Tibial artery (tissue), 4 donors: ENCODE measurements around the gene PSMF1.

Experiments
- DNase-seq, 2 donors: peaks; one replicate each; pipeline ENCODE4 v3.0.0-alpha.2; 2019
- H3K27ac ChIP-seq, 2 donors: fragments of 200-600 bp; sonication (generic) in 1 of 2; 1 replicate in 1 of 2; 2 replicates in 1 of 2; pipeline ENCODE4 v1.5.1; 2018 to 2019; ENCODE audit warnings: mild to moderate bottlenecking in 1 of 2
- H3K27me3 ChIP-seq, 2 donors: fragments of 200-600 bp; sonication (generic) in 1 of 2; one replicate each; pipeline versions ENCODE4 v1.5.1 to v1.6.0; 2016 to 2019
- H3K36me3 ChIP-seq, 3 donors: fragments of 200-600 bp; sonication (generic) in 2 of 3; one replicate each; pipeline ENCODE4 v1.5.1; 2016 to 2019; ENCODE audit warnings: mild to moderate bottlenecking in 2 of 3
- H3K4me1 ChIP-seq, 4 donors: fragments of 200-600 bp; sonication (generic) in 2 of 4; 1 replicate in 3 of 4; 2 replicates in 1 of 4; pipeline ENCODE4 v1.5.1; 2016 to 2019
- H3K4me3 ChIP-seq, 2 donors: fragments of 200-600 bp; sonication (generic) in 1 of 2; 1 replicate in 1 of 2; 2 replicates in 1 of 2; pipeline ENCODE4 v1.5.1; 2018 to 2019; ENCODE audit warnings: mild to moderate bottlenecking in 2 of 2
- H3K9me3 ChIP-seq, 3 donors: fragments of 200-600 bp; sonication (generic) in 1 of 3; one replicate each; pipeline ENCODE4 v1.5.1; 2016 to 2019
- intact Hi-C: fragments of 100-400 bp; cut with DNase I; formaldehyde crosslinking; loops from one replicate; pipeline ENCODE4 v1.15.0; 2023; ENCODE audit warnings: low total_unique reads
- TF ChIP-seq, protein P1 (sequence below), 2 experiments: fragments of 200-600 bp in 1 of 2; fragments of 450-650 bp in 1 of 2; IDR thresholded peaks; one replicate each; pipeline ENCODE4 v1.5.1; 2017 to 2019; ENCODE audit warnings: antibody characterized with exemption in 2 of 2, mild to moderate bottlenecking in 1 of 2, moderate library complexity in 1 of 2

The PSMF1 gene, protein sequence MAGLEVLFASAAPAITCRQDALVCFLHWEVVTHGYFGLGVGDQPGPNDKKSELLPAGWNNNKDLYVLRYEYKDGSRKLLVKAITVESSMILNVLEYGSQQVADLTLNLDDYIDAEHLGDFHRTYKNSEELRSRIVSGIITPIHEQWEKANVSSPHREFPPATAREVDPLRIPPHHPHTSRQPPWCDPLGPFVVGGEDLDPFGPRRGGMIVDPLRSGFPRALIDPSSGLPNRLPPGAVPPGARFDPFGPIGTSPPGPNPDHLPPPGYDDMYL

DNA sequence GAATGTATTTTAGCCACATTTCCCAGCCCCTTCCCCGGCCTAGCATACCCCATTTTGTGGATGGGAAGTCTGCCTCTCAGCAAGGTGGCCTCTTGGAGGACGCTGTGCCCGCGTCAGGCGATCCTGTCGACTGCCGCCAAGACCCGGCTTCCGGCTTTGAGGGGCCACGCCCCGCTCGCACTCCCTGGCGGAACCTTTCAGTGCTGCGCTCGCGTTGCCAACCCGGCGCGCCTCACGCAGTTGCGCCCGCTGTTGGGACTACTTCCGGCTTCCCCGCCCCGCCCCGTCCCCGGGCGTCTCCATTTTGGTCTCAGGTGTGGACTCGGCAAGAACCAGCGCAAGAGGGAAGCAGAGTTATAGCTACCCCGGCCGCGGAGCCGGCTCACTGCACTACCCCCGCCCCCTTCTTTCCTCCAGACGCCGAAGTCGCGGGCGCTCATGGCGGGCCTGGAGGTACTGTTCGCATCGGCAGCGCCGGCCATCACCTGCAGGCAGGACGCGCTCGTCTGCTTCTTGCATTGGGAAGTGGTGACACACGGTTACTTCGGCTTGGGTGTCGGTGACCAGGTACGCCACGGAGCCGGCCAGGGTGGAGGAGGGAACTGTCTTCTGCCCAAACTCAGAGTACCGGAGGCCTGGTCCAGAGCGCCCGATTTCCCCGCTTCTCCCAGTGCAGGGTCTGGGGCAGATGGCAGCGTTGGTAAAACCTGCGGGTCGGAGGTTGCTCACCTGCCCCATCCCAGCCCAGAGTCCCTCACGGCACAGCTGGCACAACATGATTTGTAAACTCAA lies at the start of gene PSMF1:
TSS of gene PSMF1 (plus strand) at position 267 of the 792 bp plus-strand sequence. CDS start at position 439, 172 bp downstream.
- no peaks in the 10 kb centered on the region for H3K9me3 ChIP-seq
- TF ChIP-seq, protein P1, sequence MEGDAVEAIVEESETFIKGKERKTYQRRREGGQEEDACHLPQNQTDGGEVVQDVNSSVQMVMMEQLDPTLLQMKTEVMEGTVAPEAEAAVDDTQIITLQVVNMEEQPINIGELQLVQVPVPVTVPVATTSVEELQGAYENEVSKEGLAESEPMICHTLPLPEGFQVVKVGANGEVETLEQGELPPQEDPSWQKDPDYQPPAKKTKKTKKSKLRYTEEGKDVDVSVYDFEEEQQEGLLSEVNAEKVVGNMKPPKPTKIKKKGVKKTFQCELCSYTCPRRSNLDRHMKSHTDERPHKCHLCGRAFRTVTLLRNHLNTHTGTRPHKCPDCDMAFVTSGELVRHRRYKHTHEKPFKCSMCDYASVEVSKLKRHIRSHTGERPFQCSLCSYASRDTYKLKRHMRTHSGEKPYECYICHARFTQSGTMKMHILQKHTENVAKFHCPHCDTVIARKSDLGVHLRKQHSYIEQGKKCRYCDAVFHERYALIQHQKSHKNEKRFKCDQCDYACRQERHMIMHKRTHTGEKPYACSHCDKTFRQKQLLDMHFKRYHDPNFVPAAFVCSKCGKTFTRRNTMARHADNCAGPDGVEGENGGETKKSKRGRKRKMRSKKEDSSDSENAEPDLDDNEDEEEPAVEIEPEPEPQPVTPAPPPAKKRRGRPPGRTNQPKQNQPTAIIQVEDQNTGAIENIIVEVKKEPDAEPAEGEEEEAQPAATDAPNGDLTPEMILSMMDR (IDR thresholded peaks at IDR 0.05), result peak in 1 of 2 experiments; percentile 13
- no peaks in the 10 kb centered on the region for H3K36me3 ChIP-seq
- H3K4me3 ChIP-seq, result peak within 1 kb of the TSS; percentile 77
- intact Hi-C loops, result loop anchor here (10.0 kb wide), 1 partner anchor 346 kb away; the partner anchor contains the start of gene NSFL1C
- peak; percentile 93 to 97 for DNase-seq
- H3K27me3 ChIP-seq, result no peaks in the 10 kb centered on the region
- peaks cover 0 to 54% (median 39%) of the 10 kb centered on the region in 4 donors for H3K4me1 ChIP-seq
- peak within 1 kb of the TSS; percentile 71 to 77 for H3K27ac ChIP-seq

DNA sequence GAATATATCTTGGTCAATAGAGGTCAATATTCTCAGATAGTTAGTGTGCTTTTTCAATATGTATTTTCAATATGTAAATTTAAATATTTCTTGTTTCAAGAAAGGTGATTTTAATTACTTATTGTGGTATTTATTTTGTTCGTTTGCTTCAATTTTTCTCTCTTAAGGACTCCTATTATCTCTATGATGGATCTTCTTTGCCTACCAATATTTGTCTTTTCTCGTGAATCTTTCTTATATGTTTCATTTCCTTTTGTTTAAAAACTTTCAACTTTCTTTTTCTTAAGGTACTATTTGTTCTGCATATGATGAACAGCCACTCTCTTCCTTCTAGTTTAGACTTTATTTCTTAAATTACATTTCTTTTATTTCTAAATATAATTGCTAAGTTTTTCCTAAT lies 46.1 kb upstream of the PSMF1 start:
- Histone ChIP-seq H3K4me1 (no peaks in the 10 kb centered on the region), H3K27ac (no peak overlapping the region), H3K4me3 (no peak overlapping the region), H3K9me3 (no peaks in the 10 kb centered on the region), H3K27me3 (no peaks in the 10 kb centered on the region), H3K36me3 (no peaks in the 10 kb centered on the region)
- no peak for DNase-seq
- intact Hi-C loops, result no loop called here
- TF ChIP-seq, protein P1 (IDR thresholded peaks at IDR 0.05), result no peak

DNA sequence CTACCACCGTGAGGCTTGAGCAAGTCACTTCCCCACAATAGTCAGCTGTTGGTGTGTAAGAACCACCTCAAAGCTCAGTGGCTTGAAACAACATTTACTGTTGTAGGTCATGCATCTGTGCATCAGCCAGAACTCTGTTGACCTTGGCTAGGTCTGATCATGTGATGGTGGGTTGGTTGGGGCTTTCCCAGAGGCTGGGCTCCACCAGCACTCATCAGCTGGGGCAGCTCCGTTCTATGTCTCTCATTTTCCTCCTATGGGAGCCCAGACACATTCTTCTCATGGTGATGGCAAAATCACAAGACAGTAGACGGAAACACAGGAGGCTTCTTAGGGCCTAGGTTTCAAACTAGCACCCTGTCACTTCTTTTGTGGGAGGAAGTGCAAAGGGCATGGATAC lies 42.8 kb upstream of the PSMF1 start:
- TF ChIP-seq, protein P1 (IDR thresholded peaks at IDR 0.05), result no peak
- intact Hi-C loops, result no loop called here

DNA sequence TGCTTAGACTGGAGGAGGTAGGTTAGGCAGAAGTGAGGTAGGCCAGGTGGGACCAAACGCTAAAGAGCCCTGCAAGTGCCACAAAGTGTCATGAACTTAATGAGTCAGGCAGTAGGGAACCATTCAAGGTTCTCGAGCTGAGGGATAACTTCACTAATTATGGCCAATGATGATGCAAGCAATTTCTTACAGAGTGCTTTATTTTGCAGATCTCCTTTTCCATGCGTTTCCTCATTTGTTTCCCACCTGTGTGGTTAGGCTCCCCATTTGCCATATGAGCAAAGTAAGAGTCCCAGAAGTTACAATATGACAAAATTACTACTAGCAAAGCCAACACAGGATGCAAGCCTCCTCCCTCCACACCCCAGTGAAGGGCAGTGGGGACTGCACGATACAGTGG lies 36.5 kb upstream of the PSMF1 start:
- DNase-seq, result no peak
- TF ChIP-seq, protein P1 (IDR thresholded peaks at IDR 0.05), result no peak
- intact Hi-C loops, result no loop called here

More for the DNA sequence above, 42.8 kb upstream of the PSMF1 start:
- Histone ChIP-seq H3K9me3 (no peaks in the 10 kb centered on the region), H3K4me1 (no peaks in the 10 kb centered on the region), H3K27me3 (no peaks in the 10 kb centered on the region), H3K27ac (no peak overlapping the region), H3K36me3 (no peaks in the 10 kb centered on the region), H3K4me3 (no peak overlapping the region)
- no peak for DNase-seq

DNA sequence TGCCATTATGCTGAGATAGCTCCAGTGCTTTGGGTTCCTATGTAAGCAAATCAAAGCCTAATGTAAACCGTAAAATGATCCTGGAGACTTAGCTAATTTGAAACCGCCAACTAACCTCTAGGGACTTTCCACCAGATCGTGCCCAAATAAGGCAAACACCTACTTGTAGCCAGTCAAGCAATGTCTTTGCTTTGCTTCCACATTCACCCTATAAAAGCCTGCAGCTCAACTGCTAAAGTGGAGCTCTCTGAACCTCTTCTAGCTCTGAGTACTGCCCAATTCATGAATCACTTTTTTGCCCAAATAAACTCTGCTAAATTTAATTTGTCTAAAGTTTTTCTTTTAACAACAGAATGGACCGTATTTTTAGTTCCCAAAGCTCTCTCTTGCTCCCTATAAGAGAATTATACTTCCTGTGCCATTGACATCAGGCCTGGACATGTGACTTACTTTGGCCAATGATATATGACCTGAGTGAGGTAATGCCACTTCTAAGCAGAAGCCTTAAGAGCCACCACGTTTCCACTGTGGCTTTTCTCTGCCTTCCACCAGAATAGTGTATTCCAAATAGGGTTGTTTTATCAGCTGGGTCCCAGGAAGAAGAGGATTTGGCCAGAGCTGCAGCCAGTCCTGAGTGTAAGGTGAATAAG lies 34.8 kb upstream of the PSMF1 start:
- intact Hi-C loops, result no loop called here
- no peaks in the 10 kb centered on the region for H3K27me3 ChIP-seq
- no peak for DNase-seq
- no peaks in the 10 kb centered on the region for H3K36me3 ChIP-seq
- H3K9me3 ChIP-seq, result peaks cover 0 to 6% (median 0%) of the 10 kb centered on the region in 3 donors
- H3K27ac ChIP-seq, result no peak overlapping the region
- no peak overlapping the region for H3K4me3 ChIP-seq
- no peaks in the 10 kb centered on the region for H3K4me1 ChIP-seq
- TF ChIP-seq, protein P1 (IDR thresholded peaks at IDR 0.05), result no peak

More for the DNA sequence above, 36.5 kb upstream of the PSMF1 start:
- Histone ChIP-seq H3K9me3 (peaks cover 0 to 6% (median 0%) of the 10 kb centered on the region in 3 donors), H3K4me3 (no peak overlapping the region), H3K27me3 (no peaks in the 10 kb centered on the region), H3K4me1 (no peaks in the 10 kb centered on the region), H3K36me3 (no peaks in the 10 kb centered on the region), H3K27ac (no peak overlapping the region)
